Measurements from ENCODE around the gene AP5S1. TPM values are rescaled to one million over a fixed set of nuclear protein-coding genes. Genes with fewer than 3 reads are reported as not detected.
"Not testable (repeated sequence)": the region's sequence is repeated elsewhere in the genome, so short reads cannot be mapped to it uniquely, and the experiment has no call there.

AP5S1 gene
- total RNA-seq, 1 donor from 2014 or later, result 12.8 TPM

DNA sequence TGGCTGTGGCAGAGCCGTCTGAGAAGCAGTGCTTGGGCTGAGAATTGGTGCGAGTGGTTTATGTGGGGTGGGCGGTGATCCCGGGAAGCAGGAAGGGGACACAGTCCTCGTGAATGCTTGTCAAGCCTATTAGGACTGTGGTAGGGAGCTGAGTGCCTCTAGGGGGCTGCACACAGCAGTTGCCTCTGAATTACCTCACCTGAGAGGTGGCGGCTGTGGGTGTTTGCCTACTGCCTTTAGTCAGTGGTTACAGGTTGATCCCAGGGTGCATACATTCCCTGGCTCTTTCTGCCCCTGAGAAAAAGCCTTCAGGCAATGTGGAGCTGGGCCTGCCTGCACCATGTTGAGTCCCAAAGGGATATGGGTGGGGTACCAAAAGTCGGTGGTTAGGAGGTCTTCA, 5.2 kb downstream of the AP5S1 start:
- TF ChIP-seq, protein P1, sequence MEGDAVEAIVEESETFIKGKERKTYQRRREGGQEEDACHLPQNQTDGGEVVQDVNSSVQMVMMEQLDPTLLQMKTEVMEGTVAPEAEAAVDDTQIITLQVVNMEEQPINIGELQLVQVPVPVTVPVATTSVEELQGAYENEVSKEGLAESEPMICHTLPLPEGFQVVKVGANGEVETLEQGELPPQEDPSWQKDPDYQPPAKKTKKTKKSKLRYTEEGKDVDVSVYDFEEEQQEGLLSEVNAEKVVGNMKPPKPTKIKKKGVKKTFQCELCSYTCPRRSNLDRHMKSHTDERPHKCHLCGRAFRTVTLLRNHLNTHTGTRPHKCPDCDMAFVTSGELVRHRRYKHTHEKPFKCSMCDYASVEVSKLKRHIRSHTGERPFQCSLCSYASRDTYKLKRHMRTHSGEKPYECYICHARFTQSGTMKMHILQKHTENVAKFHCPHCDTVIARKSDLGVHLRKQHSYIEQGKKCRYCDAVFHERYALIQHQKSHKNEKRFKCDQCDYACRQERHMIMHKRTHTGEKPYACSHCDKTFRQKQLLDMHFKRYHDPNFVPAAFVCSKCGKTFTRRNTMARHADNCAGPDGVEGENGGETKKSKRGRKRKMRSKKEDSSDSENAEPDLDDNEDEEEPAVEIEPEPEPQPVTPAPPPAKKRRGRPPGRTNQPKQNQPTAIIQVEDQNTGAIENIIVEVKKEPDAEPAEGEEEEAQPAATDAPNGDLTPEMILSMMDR (conservative IDR thresholded peaks at IDR 0.05), result no peak
- H3K36me3 Mint-ChIP-seq (ENCODE audit: low read depth), result peaks cover 3% of the 10 kb centered on the region
- H3K4me1 Mint-ChIP-seq, result peaks cover 15% of the 10 kb centered on the region
- H3K4me3 Mint-ChIP-seq, result peak overlapping the region; percentile 27
- no peaks in the 10 kb centered on the region for H3K27me3 Mint-ChIP-seq (ENCODE audit: low read depth)
- no peak overlapping the region for H3K27ac Mint-ChIP-seq (ENCODE audit: unreplicated experiment)
- no peak for DNase-seq (ENCODE audit: low read depth, low spot score)
- H3K9me3 Mint-ChIP-seq, result no peaks in the 10 kb centered on the region

DNA sequence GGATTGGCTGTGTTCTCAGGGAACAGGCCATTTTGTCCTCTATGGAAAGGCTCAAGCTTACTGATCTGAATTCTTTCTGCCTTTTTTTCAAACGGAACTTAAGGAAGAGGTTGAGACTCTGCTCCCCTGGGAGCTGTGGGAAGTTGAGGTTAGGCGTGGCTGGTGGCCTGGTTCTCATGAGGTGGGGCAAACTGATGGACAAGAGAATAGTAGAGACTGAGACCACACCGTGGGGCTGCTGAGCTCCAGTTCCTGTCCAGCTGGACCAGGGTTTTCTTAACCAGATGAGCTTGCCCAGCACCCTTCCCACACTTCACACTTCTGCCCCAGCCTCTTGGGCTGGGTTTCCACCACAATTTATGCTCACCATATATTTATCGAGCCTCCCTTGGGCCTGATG, 6.1 kb downstream of the AP5S1 start:
- peaks cover 11% of the 10 kb centered on the region for H3K4me1 Mint-ChIP-seq
- no peaks in the 10 kb centered on the region for H3K9me3 Mint-ChIP-seq
- no peak overlapping the region for H3K27ac Mint-ChIP-seq (ENCODE audit: unreplicated experiment)

DNA sequence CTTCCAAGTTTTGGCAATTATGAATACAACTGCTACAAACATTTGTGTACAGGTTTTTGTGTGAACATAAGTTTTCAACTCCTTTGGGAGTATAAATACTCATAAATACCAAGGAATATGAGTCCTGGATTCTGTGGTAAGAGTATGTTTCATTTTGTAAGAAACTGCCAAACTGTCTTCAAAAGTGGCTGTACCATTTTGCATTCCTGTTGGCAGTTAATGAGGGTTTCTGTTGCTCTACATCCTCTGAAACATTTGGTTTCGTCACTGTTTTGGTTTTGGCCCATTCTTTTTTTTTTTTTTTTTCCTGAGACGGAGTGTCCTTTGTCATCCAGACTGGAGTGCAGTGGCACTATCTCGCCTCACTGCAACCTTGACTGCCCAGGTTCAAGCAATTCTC, 8.5 kb downstream of the AP5S1 start:
- H3K9me3 Mint-ChIP-seq, result no peaks in the 10 kb centered on the region
- no peak for DNase-seq (ENCODE audit: low read depth, low spot score)
- H3K27ac Mint-ChIP-seq (ENCODE audit: unreplicated experiment), result no peak overlapping the region
- H3K4me1 Mint-ChIP-seq, result peaks cover 5% of the 10 kb centered on the region
- H3K36me3 Mint-ChIP-seq (ENCODE audit: low read depth), result peaks cover 3% of the 10 kb centered on the region
- no peak overlapping the region for H3K4me3 Mint-ChIP-seq
- no peaks in the 10 kb centered on the region for H3K27me3 Mint-ChIP-seq (ENCODE audit: low read depth)
- TF ChIP-seq, protein P1 (conservative IDR thresholded peaks at IDR 0.05), result no peak

More for the DNA sequence above, 6.1 kb downstream of the AP5S1 start:
- peak overlapping the region; percentile 19 for H3K4me3 Mint-ChIP-seq
- TF ChIP-seq, protein P1 (conservative IDR thresholded peaks at IDR 0.05), result no peak
- H3K36me3 Mint-ChIP-seq (ENCODE audit: low read depth), result peaks cover 3% of the 10 kb centered on the region
- H3K27me3 Mint-ChIP-seq (ENCODE audit: low read depth), result no peaks in the 10 kb centered on the region
- no peak for DNase-seq (ENCODE audit: low read depth, low spot score)

DNA sequence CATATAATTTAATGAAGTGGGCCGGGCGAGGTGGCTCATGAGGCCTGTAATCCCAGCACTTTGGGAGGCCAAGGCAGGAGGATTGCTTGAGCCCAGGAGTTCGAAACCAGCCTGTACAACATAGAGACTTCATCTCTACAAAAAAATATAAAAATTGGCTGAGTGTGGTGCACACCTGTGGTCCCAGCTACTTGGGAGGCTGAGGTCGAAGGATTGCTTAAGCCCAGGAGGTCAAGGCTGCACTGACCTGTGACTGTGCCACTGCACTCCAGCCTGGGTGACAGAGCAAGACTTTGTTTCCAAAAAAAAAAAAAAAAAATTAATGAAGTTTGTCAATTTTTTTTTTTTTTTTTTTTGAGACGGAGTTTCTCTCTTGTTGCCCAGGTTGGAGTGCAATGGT, 9.5 kb downstream of the AP5S1 start:
- not testable (repeated sequence) for H3K4me1 Mint-ChIP-seq; H3K9me3 Mint-ChIP-seq; DNase-seq (ENCODE audit: low read depth, low spot score); H3K36me3 Mint-ChIP-seq (ENCODE audit: low read depth); H3K4me3 Mint-ChIP-seq; H3K27ac Mint-ChIP-seq (ENCODE audit: unreplicated experiment); H3K27me3 Mint-ChIP-seq (ENCODE audit: low read depth)

DNA sequence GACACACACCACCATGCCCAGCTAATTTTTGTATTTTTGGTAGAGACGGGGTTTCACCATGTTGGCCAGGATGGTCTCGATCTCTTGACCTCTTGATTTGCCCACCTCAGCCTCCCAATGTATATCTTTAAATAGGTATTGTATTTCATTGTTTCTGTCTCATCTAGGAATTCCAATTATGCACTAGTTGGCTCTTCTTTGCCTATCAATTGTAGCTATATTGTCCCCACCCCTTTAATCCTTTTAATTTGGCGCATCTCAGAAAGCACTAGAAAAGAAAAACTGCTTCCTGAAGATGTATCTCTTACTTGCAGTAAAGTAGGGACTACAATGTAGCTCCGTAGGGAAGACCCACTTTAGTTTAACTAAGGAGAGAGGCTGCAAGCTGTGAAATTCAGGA, 15.8 kb downstream of the AP5S1 start:
- no peak overlapping the region for H3K4me3 Mint-ChIP-seq
- H3K9me3 Mint-ChIP-seq, result no peaks in the 10 kb centered on the region
- TF ChIP-seq, protein P1 (conservative IDR thresholded peaks at IDR 0.05), result no peak
- H3K27me3 Mint-ChIP-seq (ENCODE audit: low read depth), result no peaks in the 10 kb centered on the region
- H3K4me1 Mint-ChIP-seq, result no peaks in the 10 kb centered on the region
- no peak overlapping the region for H3K27ac Mint-ChIP-seq (ENCODE audit: unreplicated experiment)
- DNase-seq (ENCODE audit: low read depth, low spot score), result no peak
- peaks cover 3% of the 10 kb centered on the region for H3K36me3 Mint-ChIP-seq (ENCODE audit: low read depth)

DNA sequence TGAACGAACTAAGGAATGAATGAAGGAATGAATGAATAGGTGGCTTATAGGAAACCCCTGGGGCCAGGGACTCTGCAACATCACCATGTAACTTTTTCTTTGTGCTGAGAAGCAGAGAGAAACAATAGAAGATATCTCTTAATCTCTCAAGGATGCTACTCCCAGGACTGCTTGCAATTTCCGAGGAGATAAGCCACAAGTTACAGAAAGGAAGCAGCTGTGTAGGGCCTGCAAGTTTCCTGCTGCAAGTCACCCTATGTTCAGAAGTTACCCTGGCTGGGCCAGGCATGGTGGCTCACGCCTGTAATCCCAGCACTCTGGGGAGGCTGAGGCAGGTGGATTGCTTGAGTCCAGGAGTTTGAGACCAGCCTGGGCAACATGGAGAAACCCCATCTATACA, 19.0 kb downstream of the AP5S1 start:
- no peak for DNase-seq (ENCODE audit: low read depth, low spot score)
- TF ChIP-seq, protein P1 (conservative IDR thresholded peaks at IDR 0.05), result no peak
- Mint-ChIP-seq H3K27ac (ENCODE audit: unreplicated experiment) (no peak overlapping the region), H3K27me3 (ENCODE audit: low read depth) (no peaks in the 10 kb centered on the region), H3K4me1 (peaks cover 4% of the 10 kb centered on the region), H3K9me3 (no peaks in the 10 kb centered on the region), H3K4me3 (no peak overlapping the region), H3K36me3 (ENCODE audit: low read depth) (peaks cover 3% of the 10 kb centered on the region)

DNA sequence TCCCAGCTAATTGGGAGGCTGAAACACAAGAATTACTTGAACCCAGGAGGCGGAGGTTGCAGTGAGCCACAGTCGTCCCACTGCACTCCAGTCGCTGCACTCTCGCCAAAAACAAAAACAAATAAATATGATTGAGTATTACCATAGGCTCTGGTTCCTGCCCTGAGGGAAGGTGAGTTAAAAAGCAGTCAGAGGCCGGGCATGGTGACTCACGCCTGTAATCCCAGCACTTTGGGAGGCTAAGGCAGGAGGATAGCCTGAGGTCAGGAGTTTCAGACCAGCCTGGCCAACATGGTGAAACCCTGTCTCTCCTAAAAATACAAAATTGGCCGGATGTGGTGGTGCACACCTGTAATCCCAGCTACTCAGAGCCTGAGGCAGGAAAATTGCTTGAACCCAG, 19.9 kb downstream of the AP5S1 start:
- not testable (repeated sequence) for H3K36me3 Mint-ChIP-seq (ENCODE audit: low read depth); H3K9me3 Mint-ChIP-seq; H3K4me1 Mint-ChIP-seq; H3K4me3 Mint-ChIP-seq; DNase-seq (ENCODE audit: low read depth, low spot score); H3K27me3 Mint-ChIP-seq (ENCODE audit: low read depth); H3K27ac Mint-ChIP-seq (ENCODE audit: unreplicated experiment)

All from neural crest cell (in vitro differentiated cells).